Putamen (tissue), 1 donor: ENCODE results near the gene CSPG4.
"Not testable (repeated sequence)": the region's sequence is repeated elsewhere in the genome, so short reads cannot be mapped to it uniquely, and the experiment has no call there.

Experiments
- DNase-seq: peaks from one replicate; pipeline ENCODE4 v3.0.0-alpha.2; 2016; ENCODE audit warnings: low spot score

Gene CSPG4

DNA sequence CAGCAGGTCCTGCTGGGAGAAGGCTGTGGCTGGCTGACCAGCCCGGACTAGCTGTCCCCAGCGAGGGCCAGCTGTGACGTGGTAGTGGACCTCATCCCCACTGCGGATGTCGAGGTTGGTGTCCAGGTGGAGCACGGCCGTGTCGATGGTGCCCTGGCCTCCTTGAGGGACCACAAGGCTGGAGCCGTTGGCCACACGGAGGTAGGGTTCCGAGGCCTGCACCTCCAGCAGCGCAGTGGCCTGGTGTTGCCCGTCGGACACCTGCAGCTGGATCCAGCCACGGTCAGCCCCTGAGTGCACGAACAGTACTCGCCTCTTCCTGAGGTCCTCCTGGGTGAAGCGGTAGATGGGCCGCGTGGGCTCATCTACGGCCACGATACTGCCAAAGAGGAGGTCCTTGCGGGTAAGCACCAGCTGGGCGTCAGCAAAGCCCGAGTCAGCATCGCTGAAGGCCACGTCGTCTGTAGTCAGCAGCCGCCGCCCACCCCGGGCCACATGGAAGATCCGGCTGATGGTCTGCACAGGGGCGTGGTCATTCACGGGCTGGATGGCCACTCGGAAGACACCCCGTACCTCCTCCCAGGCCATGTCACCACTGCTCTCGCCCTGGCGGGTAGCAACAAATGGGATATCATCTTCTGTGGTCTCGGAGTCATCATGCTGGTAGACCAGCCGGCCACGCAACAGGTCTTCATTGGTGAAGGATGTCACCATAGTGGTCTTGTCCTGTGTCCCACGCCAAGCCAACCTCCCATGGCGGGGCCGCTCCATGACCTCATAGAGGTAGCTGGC lies 25.0 kb downstream of the CSPG4 start:
- DNase-seq = no peak

- DNase-seq = not testable (repeated sequence)
Observed at GRCh38 chr15:75686212-75686642, 26.4 kb downstream of the CSPG4 start.

- DNase-seq = no peak
Observed at GRCh38 chr15:75685195-75685594, 27.5 kb downstream of the CSPG4 start.

DNA sequence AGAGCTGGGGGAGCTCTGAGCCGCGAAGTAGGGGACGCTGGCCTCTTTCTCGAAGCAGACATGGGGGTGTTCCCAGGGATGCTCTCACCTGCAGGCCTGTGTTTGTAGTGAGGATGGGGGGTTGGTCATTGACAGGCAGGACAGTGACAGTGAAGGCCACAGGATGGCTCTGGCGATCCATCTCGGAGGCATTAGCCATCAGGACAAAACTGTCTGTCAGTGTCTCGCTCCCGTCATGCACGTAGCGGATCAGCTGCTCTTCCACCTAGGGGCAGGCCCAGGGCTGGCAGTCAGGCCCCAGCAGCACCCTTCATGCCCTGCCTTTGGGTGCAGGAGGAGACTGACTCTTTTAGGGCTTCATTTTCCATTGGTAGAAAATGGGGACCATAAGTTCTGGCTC lies 28.0 kb downstream of the CSPG4 start:
- DNase-seq = no peak

DNA sequence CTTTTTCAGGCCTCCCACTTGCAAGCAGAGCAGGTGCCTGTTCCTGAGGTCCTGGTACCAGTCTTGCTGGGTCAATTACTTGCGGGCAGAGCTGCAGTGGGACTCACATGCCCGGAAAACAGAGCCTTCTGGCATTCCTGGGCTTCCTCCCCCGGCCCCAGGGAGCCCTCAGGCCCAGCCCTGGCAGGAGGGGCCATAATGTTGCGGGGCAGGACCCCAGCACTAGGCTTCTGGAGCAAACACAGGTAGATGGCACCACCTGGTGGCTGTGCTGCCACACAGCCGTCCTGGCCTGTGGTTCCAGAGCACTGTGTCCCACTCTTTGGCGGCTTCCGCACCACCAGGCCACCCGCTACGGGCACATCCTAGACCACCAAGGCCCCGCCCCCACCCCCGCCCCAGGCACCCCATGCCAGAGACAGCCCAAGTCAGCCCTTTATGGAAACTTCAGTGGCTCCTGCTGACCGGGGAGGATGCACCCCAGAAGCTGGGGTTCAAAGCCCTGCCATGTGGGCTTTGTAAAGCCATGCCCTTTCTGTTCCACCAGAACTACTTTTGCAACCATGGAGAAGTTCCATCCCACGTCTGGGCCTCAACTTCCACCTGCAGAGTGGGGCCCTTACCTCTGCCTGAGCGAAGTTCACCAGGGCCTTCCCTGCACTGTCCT lies 28.9 kb downstream of the CSPG4 start:
- DNase-seq = not testable (repeated sequence)

- DNase-seq = no peak
Observed at GRCh38 chr15:75682181-75683135, 30.2 kb downstream of the CSPG4 start.

GRCh38 chr15:75680007-75680789 lies 32.5 kb downstream of the CSPG4 start:
- DNase-seq = no peak

GRCh38 chr15:75678324-75678690 lies 34.3 kb downstream of the CSPG4 start:
- not testable (repeated sequence) for DNase-seq

GRCh38 chr15:75677465-75678323 lies 35.0 kb downstream of the CSPG4 start:
- no peak for DNase-seq

DNA sequence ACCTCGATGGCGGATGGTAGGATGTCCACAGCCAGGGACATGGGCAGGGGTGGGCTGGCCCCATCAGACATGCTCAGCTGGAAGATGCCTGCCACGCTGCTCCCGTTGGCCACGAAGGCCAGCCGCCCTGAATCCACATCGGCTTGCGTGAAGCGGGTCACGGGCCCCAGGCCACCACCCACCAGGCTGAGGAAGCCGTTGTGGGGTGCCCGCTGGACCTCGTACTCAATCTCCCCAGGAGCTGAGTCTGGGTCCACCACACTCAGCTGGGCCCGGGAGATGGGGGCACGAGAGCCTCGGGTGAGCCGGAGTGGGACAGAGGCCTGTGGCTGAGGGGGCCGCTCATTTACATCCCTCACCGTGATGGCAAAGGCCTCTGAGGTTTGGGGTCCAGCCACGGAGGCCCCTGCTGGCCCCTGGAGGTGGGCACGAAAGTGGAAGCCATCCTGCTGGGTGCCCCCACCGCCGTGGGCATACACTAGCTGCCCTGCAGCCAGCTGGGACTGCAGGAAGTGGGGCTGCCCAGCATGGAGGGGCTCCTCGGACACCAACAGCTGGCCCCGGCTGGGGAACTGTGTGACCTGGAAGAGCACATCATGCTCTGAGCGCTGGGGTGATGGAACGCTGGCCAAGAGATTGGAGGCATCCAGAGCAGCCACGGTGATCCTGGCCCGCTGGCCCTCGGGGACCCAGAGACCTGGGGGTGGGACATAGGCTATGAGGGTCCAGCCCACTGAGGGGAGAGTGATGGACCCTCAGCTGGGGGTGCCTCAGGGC lies 35.8 kb downstream of the CSPG4 start:
- no peak for DNase-seq

- DNase-seq = no peak
Observed at GRCh38 chr15:75675579-75676404, 36.9 kb downstream of the CSPG4 start.

DNA sequence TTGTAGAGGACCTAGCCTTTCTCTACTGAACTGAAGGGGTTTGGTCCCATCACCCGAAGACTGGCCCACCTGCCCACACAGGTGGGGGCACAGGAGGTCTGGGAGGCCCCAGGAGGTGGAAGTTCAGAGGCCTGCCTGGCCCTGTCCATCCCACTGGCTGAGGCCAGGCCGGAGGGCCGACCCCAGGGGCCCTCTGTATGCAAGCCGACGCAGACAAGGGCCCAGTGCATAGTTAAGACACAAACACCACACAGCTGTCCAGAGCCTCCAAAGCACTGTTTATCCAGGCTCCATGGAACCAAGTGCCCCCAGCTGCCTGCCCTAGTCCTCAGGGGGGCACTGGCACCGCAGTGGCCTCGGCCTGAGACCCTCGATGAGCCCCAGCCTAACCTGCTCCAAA lies 38.3 kb downstream of the CSPG4 start:
- no peak for DNase-seq

GRCh38 chr15:75673426-75674235 lies 39.0 kb downstream of the CSPG4 start:
- DNase-seq = no peak

GRCh38 chr15:75672646-75673425 lies 39.8 kb downstream of the CSPG4 start:
- DNase-seq = no peak

DNA sequence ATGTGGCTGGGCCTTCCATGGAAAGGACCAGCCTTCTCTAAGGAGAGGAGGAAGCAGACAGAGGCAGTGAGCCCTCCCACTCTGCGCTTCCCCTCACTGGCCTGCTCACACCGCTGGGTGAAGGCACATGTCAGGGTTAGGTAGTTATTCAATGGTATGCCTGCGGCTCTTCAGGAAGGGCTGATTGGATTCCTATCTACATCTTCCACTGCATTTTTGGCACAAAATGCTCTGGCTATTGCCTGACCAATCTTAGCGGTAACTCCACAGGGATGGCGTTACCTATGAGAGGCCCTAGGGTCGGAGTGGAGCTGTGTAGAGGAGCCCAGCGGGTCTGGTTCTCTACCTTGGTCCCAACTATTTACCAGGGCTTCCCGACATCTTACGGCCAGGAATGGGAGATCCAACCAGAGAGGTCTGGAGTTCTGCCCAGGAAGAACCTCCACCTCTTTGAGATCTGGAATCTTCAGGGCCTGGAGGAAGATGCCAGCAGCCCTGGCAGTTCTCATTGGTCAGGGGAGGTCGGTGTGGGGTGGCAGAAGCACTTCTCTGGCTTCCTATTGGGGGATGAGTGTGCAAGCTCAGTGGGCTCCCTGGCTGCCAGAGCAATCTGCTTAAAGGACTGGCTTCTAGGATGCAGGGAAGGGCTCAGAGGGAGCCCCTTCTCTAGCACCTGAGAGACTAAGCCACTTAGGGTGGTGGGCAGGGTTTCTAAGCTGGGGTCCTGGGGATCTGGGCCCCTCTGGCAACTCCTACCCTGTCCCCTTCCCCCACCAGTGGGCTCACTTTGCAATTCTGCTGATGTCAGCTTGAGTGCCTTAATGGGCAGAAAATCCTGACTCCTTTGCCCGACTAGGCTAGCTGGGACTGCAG lies 40.7 kb downstream of the CSPG4 start:
- no peak for DNase-seq

DNA sequence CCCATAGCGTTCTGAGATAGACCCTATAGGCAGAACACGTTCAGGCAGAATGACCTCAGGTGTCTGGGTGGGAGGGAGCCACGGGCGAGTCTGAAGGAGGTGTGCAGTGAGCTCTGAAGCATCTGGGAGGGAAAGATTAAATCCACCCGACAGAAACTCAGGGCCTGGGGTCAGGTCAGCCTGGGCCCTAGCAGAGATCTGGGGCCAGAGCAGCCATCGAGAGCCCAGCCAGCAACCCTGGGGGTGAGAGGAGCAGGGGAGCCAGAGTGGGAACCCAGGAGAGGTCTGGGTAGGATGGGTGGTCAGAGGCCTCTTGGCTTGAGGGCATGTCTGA lies 42.8 kb downstream of the CSPG4 start:
- no peak for DNase-seq
